CD4-positive, alpha-beta T cell treated with Interleukin-15 for 1 hour (primary cell): ENCODE results near the gene ST8SIA5.

Experiments used
- DNase-seq: peaks from one replicate; pipeline ENCODE4 v3.0.0-alpha.2; 2020

Gene ST8SIA5

GRCh38 chr18:46705521-46705920 lies 51.3 kb downstream of the ST8SIA5 start:
- DNase-seq = no peak

- DNase-seq = no peak
These were observed 52.0 kb downstream of the ST8SIA5 start for GRCh38 chr18:46704816-46705215.

- DNase-seq = no peak
These were observed 52.7 kb downstream of the ST8SIA5 start for GRCh38 chr18:46704189-46704588.

GRCh38 chr18:46702471-46702870 lies 54.4 kb downstream of the ST8SIA5 start:
- DNase-seq = no peak

GRCh38 chr18:46700066-46700824 lies 56.6 kb downstream of the ST8SIA5 start:
- DNase-seq = no peak

GRCh38 chr18:46696702-46697101 lies 60.2 kb downstream of the ST8SIA5 start:
- DNase-seq = no peak

GRCh38 chr18:46696268-46696667 lies 60.6 kb downstream of the ST8SIA5 start:
- DNase-seq = no peak

GRCh38 chr18:46693996-46694395 lies 62.9 kb downstream of the ST8SIA5 start:
- DNase-seq = no peak

- DNase-seq = no peak
These were observed 67.9 kb downstream of the ST8SIA5 start for GRCh38 chr18:46688853-46689525.

GRCh38 chr18:46686186-46686585 lies 70.7 kb downstream of the ST8SIA5 start:
- no peak for DNase-seq

GRCh38 chr18:46683252-46683651 lies 73.6 kb downstream of the ST8SIA5 start:
- no peak for DNase-seq

- no peak for DNase-seq
These were observed 75.8 kb downstream of the ST8SIA5 start for GRCh38 chr18:46680784-46681695.

GRCh38 chr18:46679846-46680598 lies 76.8 kb downstream of the ST8SIA5 start:
- no peak for DNase-seq

GRCh38 chr18:46678785-46679399 lies 78.0 kb downstream of the ST8SIA5 start:
- no peak for DNase-seq

GRCh38 chr18:46678041-46678440 lies 78.8 kb downstream of the ST8SIA5 start:
- no peak for DNase-seq

- no peak for DNase-seq
These were observed 79.2 kb downstream of the ST8SIA5 start for GRCh38 chr18:46677611-46678010.

- no peak for DNase-seq
These were observed 80.5 kb downstream of the ST8SIA5 start for GRCh38 chr18:46676182-46676835.

- no peak for DNase-seq
These were observed 81.7 kb downstream of the ST8SIA5 start for GRCh38 chr18:46675112-46675511.

GRCh38 chr18:46672062-46672970 lies 84.5 kb downstream of the ST8SIA5 start:
- DNase-seq = no peak

- no peak for DNase-seq
These were observed 88.2 kb downstream of the ST8SIA5 start for GRCh38 chr18:46668694-46669093.

GRCh38 chr18:46668135-46668534 lies 88.7 kb downstream of the ST8SIA5 start:
- no peak for DNase-seq
